Left lobe of liver (tissue), 2 donors: Measurements from ENCODE around the gene VTI1A. TPM values are rescaled to one million over a fixed set of nuclear protein-coding genes. Genes with fewer than 3 reads are reported as not detected.

Experiments used
- ATAC-seq: fragments of 200-7000 bp; cut with Tn5 transposase; one replicate; pipeline ENCODE4 v1.9.1; 2020; ENCODE audit warnings: mild to moderate bottlenecking, moderate library complexity
- DNase-seq: peaks from one replicate; pipeline ENCODE4 v3.0.0-alpha.2; 2020; ENCODE audit warnings: low spot score
- total RNA-seq: library from RNA; stranded (reverse); gene quantifications from one replicate; pipeline ENCODE4 v1.2.1, GENCODE V29; 2021
- donor health status: DM: no; HTN: no; CAD: no; lungs with moderate emphysema.
- donor health status: DM: no; HTN: yes; CAD: no.

VTI1A gene
- total RNA-seq, 1 donor from 2014 or later, result 9.9 TPM

GRCh38 chr10:112794201-112794600, 347.2 kb downstream of the VTI1A start:
- ATAC-seq (no peak), DNase-seq (no peak)

DNA sequence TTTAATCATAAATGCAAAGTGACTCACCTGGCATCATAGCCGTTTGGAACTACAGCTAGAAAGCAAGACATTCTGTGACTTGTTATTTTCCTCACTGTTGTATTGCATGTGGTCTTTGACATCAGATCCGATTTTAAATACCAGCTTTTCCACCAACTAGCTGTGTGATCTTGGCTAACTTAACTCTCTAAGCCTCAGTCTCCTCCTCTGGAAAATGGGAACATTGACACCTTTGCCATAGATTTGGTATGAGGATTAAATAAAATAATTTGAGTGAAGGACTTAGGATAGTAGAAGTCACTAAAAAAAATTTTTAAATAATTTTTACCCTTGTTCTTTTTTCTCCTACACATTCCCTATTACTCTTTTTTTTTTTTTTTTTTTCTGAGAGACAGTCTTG, 348.1 kb downstream of the VTI1A start:
- DNase-seq, result no peak
- no peak for ATAC-seq

DNA sequence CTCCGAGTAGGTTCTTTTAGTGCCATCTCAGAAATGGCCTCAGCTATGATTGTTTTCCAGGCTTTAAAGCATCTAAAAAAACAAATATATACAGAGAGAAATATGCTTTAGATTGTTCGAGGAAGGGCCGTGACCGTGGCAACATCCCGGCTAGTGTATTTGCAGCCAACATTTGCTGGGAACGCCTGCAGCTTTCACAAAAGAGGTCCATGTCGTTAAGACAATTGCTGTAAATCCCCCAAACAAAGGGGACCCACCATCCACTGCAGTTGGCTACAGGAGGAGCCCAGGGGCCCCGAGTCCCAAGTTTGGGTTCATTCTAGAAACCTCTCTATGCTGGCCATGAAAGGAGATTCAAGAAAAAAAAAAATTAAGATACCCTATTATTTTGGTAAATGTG, 350.2 kb downstream of the VTI1A start:
- no peak for DNase-seq
- no peak for ATAC-seq

GRCh38 chr10:112797855-112798254, 350.8 kb downstream of the VTI1A start:
- no peak for DNase-seq
- ATAC-seq, result no peak

GRCh38 chr10:112799038-112799437, 352.0 kb downstream of the VTI1A start:
- DNase-seq (no peak), ATAC-seq (no peak)

DNA sequence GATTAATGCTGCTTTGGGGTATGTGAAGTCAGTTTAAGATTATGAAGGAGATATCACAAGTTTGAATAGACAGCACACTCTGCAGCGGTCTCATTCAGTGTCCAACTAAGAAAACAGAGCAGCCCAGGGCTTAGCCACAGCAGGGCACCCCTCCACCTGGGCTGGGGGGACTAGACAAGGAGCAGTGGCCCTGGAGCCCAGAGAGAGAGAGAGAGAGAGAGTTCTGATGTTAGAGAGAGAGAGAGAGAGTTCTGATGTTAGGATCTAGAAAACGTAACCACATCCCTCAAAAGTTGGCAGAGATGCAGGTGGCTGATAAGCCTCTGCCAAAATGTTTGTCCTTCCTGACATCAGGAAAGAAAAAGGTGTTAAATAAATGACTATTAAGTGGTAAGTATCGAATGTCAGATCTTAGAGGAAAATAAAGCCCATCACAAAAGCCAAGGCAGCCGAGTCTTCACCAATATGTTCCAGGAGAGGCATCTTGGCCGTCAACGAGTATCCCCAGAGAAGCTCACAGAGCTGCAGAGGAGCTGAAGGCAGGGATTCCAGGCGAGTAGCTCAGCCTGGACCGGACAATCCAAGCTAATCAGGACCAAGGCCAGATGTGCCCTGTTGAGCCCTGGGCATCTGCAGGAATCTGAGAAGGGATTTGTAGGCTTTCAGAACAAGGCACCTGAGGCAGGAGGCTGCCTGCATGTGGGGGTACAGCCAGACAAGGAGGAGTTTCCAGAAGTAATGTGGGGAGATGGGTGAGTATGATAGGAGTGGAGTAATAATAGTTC, 352.9 kb downstream of the VTI1A start:
- no peak for DNase-seq
- ATAC-seq, result no peak

- DNase-seq, result no peak
Measured at GRCh38 chr10:112801004-112801403, 354.0 kb downstream of the VTI1A start.

DNA sequence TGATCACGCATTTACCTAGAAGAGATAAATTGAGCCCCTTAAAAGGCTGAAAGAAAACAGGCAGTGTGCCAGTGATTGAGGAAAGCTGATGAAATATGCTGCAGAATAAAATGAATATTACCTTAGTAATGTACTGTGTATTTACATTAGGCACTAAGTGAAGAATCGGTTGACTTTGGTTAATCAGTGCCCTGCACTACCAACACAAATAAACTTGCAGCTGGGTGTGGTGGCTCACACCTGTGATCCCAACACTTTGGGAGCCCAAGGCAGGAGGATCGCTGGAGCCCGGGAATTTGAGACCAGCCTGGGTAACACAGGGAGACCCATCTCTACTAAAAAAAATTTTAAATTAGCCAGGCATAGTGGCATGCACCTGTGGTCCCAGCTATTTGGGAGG, 354.7 kb downstream of the VTI1A start:
- ATAC-seq, result no peak
- no peak for DNase-seq

More at GRCh38 chr10:112801004-112801403, 354.0 kb downstream of the VTI1A start:
- no peak for ATAC-seq

DNA sequence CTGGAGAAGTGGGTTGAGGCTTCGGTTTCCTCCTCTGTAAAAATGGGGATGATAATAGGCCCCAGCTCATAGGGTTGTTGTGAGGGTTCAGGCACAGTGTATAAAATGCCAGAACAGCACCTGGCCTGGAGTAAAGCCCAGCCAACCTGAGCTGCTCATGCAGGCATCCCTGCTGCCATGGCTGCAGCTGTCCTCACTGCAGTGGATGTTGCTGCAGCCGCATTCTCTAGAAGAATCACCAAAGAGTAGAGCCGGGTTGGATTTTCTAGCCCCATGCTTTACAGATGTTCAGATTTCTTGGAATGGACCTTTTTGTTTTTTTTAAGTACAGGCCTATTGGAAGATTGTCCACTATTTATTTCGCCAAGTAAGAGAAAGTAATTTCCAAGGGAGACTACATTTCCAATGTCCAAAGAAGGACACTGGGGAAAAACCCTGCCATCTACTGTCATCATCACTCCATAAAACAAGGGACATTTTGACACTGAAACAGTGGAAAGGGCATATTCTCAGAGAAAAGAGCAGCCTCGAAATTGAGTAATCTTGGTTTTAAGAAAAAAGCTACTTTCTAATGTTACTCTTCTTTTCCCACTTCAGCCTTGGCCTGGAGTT, 355.5 kb downstream of the VTI1A start:
- ATAC-seq (no peak), DNase-seq (no peak)

DNA sequence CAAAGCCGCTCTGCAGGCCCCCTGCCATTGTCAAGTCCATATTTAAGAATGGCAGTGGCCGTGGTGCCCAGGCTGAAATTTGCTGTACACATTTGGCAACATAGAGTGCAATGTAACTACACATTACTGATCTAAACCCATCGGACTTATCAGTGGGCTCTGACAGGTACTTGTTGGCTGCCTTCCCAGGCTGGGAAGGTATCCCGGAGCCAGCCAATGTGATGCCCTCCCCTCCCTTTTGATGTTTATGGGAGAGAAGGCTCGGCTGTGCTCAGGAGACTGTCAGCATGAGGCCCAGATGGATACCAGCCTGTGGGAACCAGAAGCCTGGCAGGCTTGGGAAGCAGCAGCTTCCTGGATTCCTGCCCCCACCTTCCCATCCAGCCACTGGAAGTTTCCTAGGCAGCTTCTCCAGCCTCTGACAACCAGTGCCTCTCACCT, 357.0 kb downstream of the VTI1A start:
- DNase-seq (peak; percentile 72), ATAC-seq (peak; percentile 83)

DNA sequence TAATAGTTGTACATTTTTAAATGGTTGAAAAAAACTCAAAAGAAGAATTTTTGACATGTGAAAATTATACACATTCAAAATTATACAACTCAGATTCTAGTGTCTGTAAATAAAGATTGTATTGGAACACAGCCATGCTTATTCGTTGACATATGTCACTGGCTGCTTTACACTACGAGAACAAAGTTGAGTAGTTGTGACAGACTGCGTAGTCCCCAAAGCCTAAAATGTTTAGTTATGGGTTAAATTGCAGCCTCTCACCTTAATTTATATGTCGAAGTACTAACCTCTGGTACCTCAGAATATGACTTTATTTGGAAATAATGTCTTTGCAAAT, 358.2 kb downstream of the VTI1A start:
- no peak for ATAC-seq

DNA sequence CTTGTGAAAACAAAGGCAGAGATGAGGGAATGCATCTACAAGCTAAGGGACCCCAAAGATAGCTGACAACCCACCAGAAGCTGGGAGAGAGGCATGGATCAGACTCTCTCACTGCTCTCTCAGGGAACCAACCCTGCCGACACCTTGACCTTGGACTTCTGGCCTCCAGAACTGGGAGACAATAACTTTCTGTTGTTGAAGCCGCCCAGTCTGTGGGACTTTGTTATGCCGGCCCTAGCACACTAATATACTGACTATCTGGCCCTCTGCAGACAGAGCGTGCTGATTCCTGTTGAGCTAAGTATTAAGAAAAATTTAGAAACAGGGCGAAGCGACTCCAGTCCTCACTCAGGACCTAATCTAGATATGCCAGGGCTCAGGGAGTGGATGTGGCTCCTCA, 358.7 kb downstream of the VTI1A start:
- ATAC-seq (no peak), DNase-seq (no peak)

More for the DNA sequence above, 358.2 kb downstream of the VTI1A start:
- no peak for DNase-seq

DNA sequence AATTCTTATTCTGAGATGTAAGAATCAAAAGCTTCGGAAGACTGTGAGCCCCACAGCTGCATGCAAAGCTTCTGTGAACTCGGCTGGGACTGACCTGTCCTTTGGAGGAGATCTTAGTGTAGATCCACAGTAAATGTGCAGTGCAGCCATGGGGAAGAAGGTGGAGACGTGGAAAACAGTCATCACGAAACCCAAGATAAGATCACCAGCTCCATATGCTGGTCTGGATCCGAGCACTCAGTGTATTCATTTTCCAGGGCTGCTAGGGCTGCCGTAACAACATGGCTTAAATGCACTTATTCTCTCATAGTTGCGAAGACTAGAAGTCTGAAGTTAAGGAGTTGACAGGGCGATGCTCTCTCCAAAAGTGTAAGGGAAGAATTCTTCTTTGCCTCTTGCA, 360.0 kb downstream of the VTI1A start:
- ATAC-seq (no peak), DNase-seq (no peak)

DNA sequence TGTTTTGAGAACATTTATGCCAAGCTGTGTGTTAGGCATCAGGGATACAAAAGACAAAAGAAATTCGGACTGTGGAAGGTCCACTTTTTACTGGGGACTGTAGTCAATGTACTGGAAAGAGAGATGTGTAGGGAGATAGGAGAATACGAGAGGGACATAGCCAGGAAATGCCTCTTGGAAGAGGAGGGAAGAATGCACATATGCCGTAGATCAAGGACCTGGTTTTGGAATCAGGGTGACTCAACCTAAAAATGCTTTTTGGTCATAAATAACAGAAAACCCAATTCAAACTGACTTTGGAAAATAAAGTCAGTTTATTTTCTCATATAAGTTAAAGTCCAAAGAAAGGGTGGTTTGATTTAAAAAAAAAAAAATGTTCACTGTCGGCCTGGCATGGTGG, 362.7 kb downstream of the VTI1A start:
- DNase-seq, result no peak
- ATAC-seq, result no peak

- no peak for ATAC-seq
- peak; percentile 22 for DNase-seq
Measured at GRCh38 chr10:112810711-112811151, 363.7 kb downstream of the VTI1A start.

DNA sequence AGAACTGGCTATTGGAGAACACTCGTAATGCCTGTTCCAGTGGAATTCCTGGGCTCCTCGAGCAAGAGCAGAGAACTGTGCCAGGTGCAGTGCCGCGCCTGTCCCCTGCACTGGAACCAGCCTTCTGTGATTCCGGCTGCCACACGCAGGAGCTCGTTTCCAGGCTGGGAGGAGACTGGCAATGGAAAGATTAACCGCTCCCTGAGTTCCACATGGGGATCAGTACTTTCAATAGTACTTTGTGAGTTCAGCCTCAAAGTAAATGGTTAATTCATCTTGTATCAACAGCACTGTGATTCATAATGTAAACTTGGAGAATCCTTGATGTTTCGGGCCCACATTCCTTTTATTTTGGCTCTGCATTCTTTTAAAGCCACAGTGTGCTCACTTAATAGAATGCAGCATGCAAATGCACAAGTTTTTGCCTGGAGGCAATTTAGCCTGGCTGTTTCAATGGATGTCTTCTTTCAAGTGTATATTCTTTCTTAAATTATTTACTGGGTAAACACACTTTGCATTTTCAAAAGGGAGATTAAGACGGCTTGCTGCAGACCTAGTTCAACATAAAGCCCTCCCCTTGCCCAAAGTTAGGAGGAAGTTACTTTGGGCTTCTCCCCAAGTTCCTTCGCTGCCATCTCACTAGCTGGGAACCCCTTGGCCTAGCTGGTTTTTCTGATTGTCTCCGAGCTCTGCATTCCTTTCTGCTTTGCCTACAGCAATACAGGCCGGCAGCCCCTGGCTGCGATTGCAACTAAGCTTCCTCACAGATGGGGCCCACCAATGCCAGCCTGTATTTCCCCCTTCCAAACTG, 364.9 kb downstream of the VTI1A start:
- DNase-seq (peak; percentile 43), ATAC-seq (peak; percentile 24)

- DNase-seq (peak; percentile 15), ATAC-seq (no peak)
Measured at GRCh38 chr10:112812586-112812985, 365.6 kb downstream of the VTI1A start.

- ATAC-seq (no peak), DNase-seq (no peak)
Measured at GRCh38 chr10:112813866-112814591, 367.0 kb downstream of the VTI1A start.

DNA sequence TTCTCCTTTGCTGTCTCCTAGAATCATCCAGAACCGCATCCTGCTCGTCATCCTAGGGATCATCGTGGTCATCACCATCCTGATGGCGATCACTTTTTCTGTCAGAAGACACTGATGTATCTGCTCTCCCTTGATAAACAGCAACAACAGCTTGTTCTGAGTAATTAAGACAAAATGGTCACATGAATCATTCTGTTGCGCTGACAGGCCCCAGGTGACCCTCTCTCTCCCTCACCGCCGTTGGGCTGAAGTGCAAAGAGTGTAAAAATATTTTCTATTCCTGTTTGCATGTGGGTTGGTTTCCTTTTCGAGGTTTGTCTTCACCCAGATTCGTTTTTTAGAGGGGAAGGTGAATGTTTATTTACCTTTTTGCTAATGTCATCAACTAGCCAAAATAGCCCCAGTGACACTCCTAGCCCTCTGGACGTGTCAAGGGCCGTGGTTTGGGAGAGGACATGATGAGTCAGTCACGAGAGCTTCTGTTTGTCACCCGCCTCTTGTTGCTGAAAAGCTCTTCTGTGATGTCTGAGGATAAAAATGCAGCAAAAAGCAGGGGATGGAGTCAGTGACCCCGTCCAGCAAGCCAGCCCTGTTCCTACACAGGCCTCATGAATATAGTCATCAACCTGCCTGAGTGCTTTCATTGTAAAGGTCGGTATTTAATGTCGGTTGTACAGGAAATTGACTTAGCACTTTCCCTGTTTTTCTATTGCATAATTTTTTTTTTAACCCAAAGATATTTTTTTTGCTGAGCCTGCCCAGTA, 368.4 kb downstream of the VTI1A start:
- ATAC-seq, result peak; percentile 21
- DNase-seq, result no peak

GRCh38 chr10:112816033-112816430, 369.0 kb downstream of the VTI1A start:
- ATAC-seq (peak; percentile 29), DNase-seq (no peak)
